IMR-90 (cell line): Measurements from ENCODE around the gene AOPEP. TPM values are rescaled to one million over a fixed set of nuclear protein-coding genes. Genes with fewer than 3 reads are reported as not detected.

Experiments used
- ATAC-seq: fragments of 200-7000 bp; cut with Tn5 transposase; 2 replicates; pipeline ENCODE4 v1.9.1; 2020; ENCODE audit warnings: low read depth, mild to moderate bottlenecking, moderate library complexity
- BruUV-seq: library from RNA; stranded (reverse); fragments of 400-500 nt; replicated peaks from 2 replicates; lab custom pipeline; 2021; lab: Mats Ljungman, UMichigan
- CTCF ChIA-PET: fragments of 300-600 bp; formaldehyde crosslinking; extraction: SDS; loops from one replicate; lab custom pipeline; 2021; ENCODE audit warnings: antibody characterized with exemption; lab: Yijun Ruan, JAX
- POLR2A ChIA-PET: fragments of 300-600 bp; sonication (Branson Sonifier 250); formaldehyde crosslinking; loops from one replicate; lab custom pipeline; 2022; ENCODE audit warnings: antibody characterized with exemption; ENCODE audit not compliant: unreplicated experiment; lab: Charles Lee
- DNase-seq: peaks from one replicate; pipeline ENCODE4 v3.0.0; 2013
- H2AFZ ChIP-seq: replicated peaks from 2 replicates; pipeline ENCODE3; 2013; ENCODE audit warnings: low read length, mild to moderate bottlenecking; ENCODE audit not compliant: poor library complexity
- H2AK5ac ChIP-seq: 2 replicates; pipeline ENCODE4 v1.6.1; 2013; ENCODE audit warnings: low read depth, low read length, inconsistent platforms
- H2AK9ac ChIP-seq: replicated peaks from 2 replicates; pipeline ENCODE3; 2013; ENCODE audit warnings: mild to moderate bottlenecking, low read depth, low read length, moderate library complexity; ENCODE audit not compliant: poor library complexity
- H2BK120ac ChIP-seq: 2 replicates; pipeline ENCODE4 v1.6.1; 2013; ENCODE audit warnings: low read depth, low read length, inconsistent platforms
- H2BK15ac ChIP-seq: 3 replicates; pipeline ENCODE4 v1.6.1; 2013; ENCODE audit warnings: low read depth, low read length, inconsistent platforms
- H2BK20ac ChIP-seq: 2 replicates; pipeline ENCODE4 v1.6.1; 2013; ENCODE audit warnings: low read depth, mild to moderate bottlenecking, inconsistent platforms, low read length, moderate library complexity
- H2BK5ac ChIP-seq: 2 replicates; pipeline ENCODE4 v1.6.1; 2013; ENCODE audit warnings: mild to moderate bottlenecking, low read depth, low read length, inconsistent platforms; ENCODE audit not compliant: poor library complexity, severe bottlenecking
- H3K14ac ChIP-seq: replicated peaks from 2 replicates; pipeline ENCODE4 v1.6.1; 2013; ENCODE audit warnings: low read depth, low read length, inconsistent platforms
- H3K18ac ChIP-seq: 2 replicates; pipeline ENCODE4 v1.6.1; 2013; ENCODE audit warnings: low read depth, low read length, control low read depth
- H3K23ac ChIP-seq: 2 replicates; pipeline ENCODE4 v1.6.1; 2013; ENCODE audit warnings: low read depth, low read length, inconsistent platforms
- H3K27ac ChIP-seq: 2 replicates; pipeline ENCODE4 v1.5.1; 2013; ENCODE audit warnings: mild to moderate bottlenecking, control low read depth, low read length; ENCODE audit not compliant: insufficient read depth
- H3K27me3 ChIP-seq: 2 replicates; pipeline ENCODE4 v1.6.1; 2013; ENCODE audit warnings: low read length; ENCODE audit not compliant: control insufficient read depth, insufficient read depth
- H3K36me3 ChIP-seq: 2 replicates; pipeline ENCODE4 v1.6.1; 2013; ENCODE audit warnings: low read length, mixed read lengths; ENCODE audit not compliant: control insufficient read depth, insufficient read depth
- H3K4ac ChIP-seq: 2 replicates; pipeline ENCODE4 v1.6.1; 2013; ENCODE audit warnings: low read depth, low read length, inconsistent platforms
- H3K4me1 ChIP-seq: 2 replicates; pipeline ENCODE4 v1.6.1; 2013; ENCODE audit warnings: low read length, mixed read lengths; ENCODE audit not compliant: control insufficient read depth, insufficient read depth
- H3K4me2 ChIP-seq: 2 replicates; pipeline ENCODE4 v1.6.1; 2013; ENCODE audit warnings: low read depth, mild to moderate bottlenecking, control low read depth, low read length, moderate library complexity
- H3K4me3 ChIP-seq: 2 replicates; pipeline ENCODE4 v1.5.1; 2013; ENCODE audit warnings: low read depth, mild to moderate bottlenecking, control low read depth, low read length, moderate library complexity; ENCODE audit not compliant: insufficient read depth
- H3K56ac ChIP-seq: 2 replicates; pipeline ENCODE4 v1.6.1; 2013; ENCODE audit warnings: low read length, inconsistent platforms; ENCODE audit not compliant: insufficient read depth; ENCODE audit errors: extremely low read depth
- H3K79me1 ChIP-seq, 2 experiments: 2 replicates each; pipeline ENCODE4 v1.6.1; 2013; ENCODE audit warnings: low read length in 2 of 2, inconsistent platforms in 1 of 2, low read depth in 1 of 2
- H3K9ac ChIP-seq: 2 replicates; pipeline ENCODE4 v1.6.1; 2013; ENCODE audit warnings: low read depth, low read length, control low read depth
- H3K9me1 ChIP-seq: 2 replicates; pipeline ENCODE4 v1.6.1; 2013; ENCODE audit warnings: low read length, inconsistent platforms; ENCODE audit not compliant: insufficient read depth
- H3K9me3 ChIP-seq: 2 replicates; pipeline ENCODE4 v1.6.1; 2013; ENCODE audit warnings: low read length; ENCODE audit not compliant: control insufficient read depth, insufficient read depth
- H4K20me1 ChIP-seq: 2 replicates; pipeline ENCODE4 v1.6.1; 2013; ENCODE audit warnings: low read length, inconsistent platforms; ENCODE audit not compliant: insufficient read depth
- H4K5ac ChIP-seq: 2 replicates; pipeline ENCODE4 v1.6.1; 2013; ENCODE audit warnings: mild to moderate bottlenecking, low read depth, low read length, control low read depth
- H4K8ac ChIP-seq, 2 experiments: 2 replicates each; pipeline ENCODE4 v1.6.1; 2013; ENCODE audit warnings: low read depth in 2 of 2, low read length in 2 of 2, control low read depth in 1 of 2, inconsistent platforms in 1 of 2
- H4K91ac ChIP-seq: 2 replicates; pipeline ENCODE4 v1.6.1; 2013; ENCODE audit warnings: low read depth, low read length, inconsistent platforms; ENCODE audit not compliant: insufficient read depth
- BHLHE40 ChIP-seq: fragments of 150-350 bp; IDR thresholded peaks from 2 replicates; pipeline ENCODE4 v1.6.1; 2016; ENCODE audit warnings: mild to moderate bottlenecking, low read depth, low read length
- ELK1 ChIP-seq: fragments of 150-350 bp; IDR thresholded peaks from 2 replicates; pipeline ENCODE4 v1.6.1; 2016; ENCODE audit warnings: low read depth, mild to moderate bottlenecking, low read length, moderate library complexity, borderline replicate concordance
- FOS ChIP-seq: fragments of 150-350 bp; IDR thresholded peaks from 2 replicates; pipeline ENCODE4 v1.6.1; 2016; ENCODE audit warnings: low read depth, low read length
- MAZ ChIP-seq: IDR thresholded peaks from 2 replicates; pipeline ENCODE4 v1.6.1; 2012; ENCODE audit warnings: low read depth, mild to moderate bottlenecking, low read length, improper control_type of control experiment, moderate library complexity, borderline replicate concordance
- MXI1 ChIP-seq: IDR thresholded peaks from 2 replicates; pipeline ENCODE4 v1.6.1; 2012; ENCODE audit warnings: low read depth, mild to moderate bottlenecking, low read length, moderate library complexity, borderline replicate concordance
- USF2 ChIP-seq: fragments of 150-350 bp; IDR thresholded peaks from 2 replicates; pipeline ENCODE4 v1.6.1; 2017; ENCODE audit warnings: mild to moderate bottlenecking, antibody characterized with exemption, low read length, low read depth
- WGBS, 2 experiments: methylation state at CpG; one replicate each; pipeline versions ENCODE4 v1.1.5 to v1.1.7; 2013; ENCODE audit warnings: missing lambda C conversion rate in 2 of 2; ENCODE audit not compliant: insufficient read length in 1 of 2; ENCODE audit errors: extremely low coverage in 2 of 2; 5-methylcytosine and 5-hydroxymethylcytosine counted together
- dilution Hi-C: fragments of 300-500 bp; cut with HindIII; formaldehyde crosslinking; loops from one replicate; pipeline ENCODE4 v1.14.3; 2018; ENCODE audit warnings: low sequenced_read_pairs; ENCODE audit not compliant: unreplicated experiment
- in situ Hi-C: fragments of 300-500 bp; cut with MboI; formaldehyde crosslinking; loops from 3 replicates; pipeline ENCODE4 v1.14.3; 2019; ENCODE audit warnings: low sequenced_read_pairs, inconsistent platforms, mixed read lengths
- intact Hi-C: fragments of 100-400 bp; cut with micrococcal nuclease; formaldehyde crosslinking; loops from 2 replicates; pipeline ENCODE4 v1.10.0; 2022
- polyA plus RNA-seq, 3 experiments: library from polyadenylated mRNA; depleted of rRNA; stranded (reverse); fragments of >200 nt; gene quantifications; 2 replicates each; pipeline ENCODE4 v1.2.3, GENCODE V29; 2012; ENCODE audit warnings: low replicate concordance in 1 of 3
- total RNA-seq: library from RNA; depleted of rRNA; stranded (reverse); fragments of >200 nt; gene quantifications from 2 replicates; pipeline ENCODE4 v1.2.3, GENCODE V29; 2012

AOPEP gene
- total and polyA plus RNA-seq, 2 of the 4 experiments (the other 2 are of a cell fraction) = 34.9 to 38.7 TPM

GRCh38 chr9:94951324-94952135, 225.0 kb downstream of the AOPEP start:
- Histone ChIP-seq H2AK9ac (no peak overlapping the region), H2BK20ac (no peak overlapping the region; the same call in none of the 2 replicates), H2BK5ac (no peak overlapping the region), H4K5ac (no peak overlapping the region), H3K27me3 (no peaks in the 10 kb centered on the region), H3K4me2 (peak overlapping the region; percentile 53; the same call in 1 of the 2 replicates), H4K20me1 (no peaks in the 10 kb centered on the region), H2BK15ac (no peak overlapping the region; the same call in 2 of the 3 replicates), H3K79me1 (peaks cover 2 to 8% of the 10 kb centered on the region in 2 experiments; a peak in 2 of 4 replicates), H3K9me3 (no peaks in the 10 kb centered on the region), H2AK5ac (no peak overlapping the region; the same call in 1 of the 2 replicates), H3K4me1 (peaks cover 18% of the 10 kb centered on the region), H3K9ac (no peak overlapping the region), H3K18ac (0 out of 2 replicates have a peak overlapping the region, but pooled peaks have one; percentile 16), H3K4me3 (no peak overlapping the region), H2BK120ac (peak overlapping the region; percentile 3; the same call in 1 of the 2 replicates), H2AFZ (no peak overlapping the region), H4K91ac (no peak overlapping the region), H3K27ac (no peak overlapping the region), H3K4ac (peak overlapping the region; percentile 33; the same call in 1 of the 2 replicates), H3K23ac (no peak overlapping the region; the same call in none of the 2 replicates), H3K56ac (no peak overlapping the region), H3K14ac (no peak overlapping the region; the same call in 1 of the 2 replicates), H4K8ac (peak overlapping the region in 1 of 2 experiments; percentile 4; a peak in 1 of 4 replicates), H3K9me1 (peaks cover 25% of the 10 kb centered on the region), H3K36me3 (no peaks in the 10 kb centered on the region)
- DNase-seq = no peak
- ChIA-PET POLR2A (no interaction called here), CTCF (no interaction called here)
- 100% methylated on average over 1 of the region's 5 CpGs; no CpG with 5 or more reads in 1 of the 2 experiments for WGBS, 2 experiments
- no peak for ATAC-seq
- intact Hi-C loops (loop anchor here (5.0 kb wide), 1 partner anchor 41 kb away; no protein-coding TSS in a partner anchor), in situ Hi-C loops (no loop called here), dilution Hi-C loops (no loop called here)
- BruUV-seq = no TSS peak
- TF ChIP-seq FOS = no peak
- TF ChIP-seq BHLHE40 = no peak
- no peak for TF ChIP-seq MXI1
- TF ChIP-seq USF2 = no peak
- TF ChIP-seq ELK1 = no peak
- no peak for TF ChIP-seq MAZ
